ENCODE results near the gene SLC35B2. TPM values are rescaled to one million over a fixed set of nuclear protein-coding genes. Genes with fewer than 3 reads are reported as not detected.
A peak's percentile ranks its signal among the peaks of the same experiment; 100 is the strongest.

SLC35B2 gene
- total RNA-seq, 1 donor: 60.8 TPM

DNA sequence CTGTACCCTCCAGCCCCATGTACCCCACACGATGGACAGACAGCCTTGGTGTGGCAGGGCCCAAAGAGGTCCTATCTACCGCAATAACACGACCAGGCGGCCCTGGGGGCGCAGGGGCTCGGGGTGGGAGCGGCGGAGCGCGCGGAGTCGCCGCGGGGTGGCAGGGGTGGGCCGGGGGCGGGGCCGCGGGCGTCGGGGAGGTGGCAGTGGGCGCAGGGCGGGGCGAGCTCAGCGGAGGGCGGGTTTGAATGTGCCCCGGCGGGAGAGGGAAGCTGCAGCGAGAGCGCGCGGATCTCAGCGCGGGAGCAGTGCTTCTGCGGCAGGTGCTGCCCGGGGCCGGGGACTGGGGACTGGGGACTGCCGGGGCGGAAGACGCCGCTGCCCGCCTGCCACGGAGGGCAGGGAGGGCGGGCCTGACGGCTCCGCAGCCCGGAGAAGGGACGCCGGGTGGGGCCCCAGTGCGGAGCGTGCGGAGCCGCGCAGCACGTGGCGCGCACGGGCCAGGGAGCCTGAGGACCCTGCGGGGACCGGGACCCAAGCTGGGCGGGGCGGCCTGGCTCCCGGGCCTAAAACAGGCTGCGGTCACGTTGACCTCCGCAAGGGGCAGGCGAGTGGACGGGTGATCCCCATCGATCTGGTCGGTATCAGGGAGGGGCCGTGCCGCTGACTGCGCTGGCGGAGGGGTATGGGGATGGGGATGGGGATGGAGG lies 33.9 kb downstream of the SLC35B2 start, which contains the start of gene SLC29A1:
TSS of gene SLC29A1 (plus strand) at position 277 of the 710 bp plus-strand sequence. CDS start 3,719 bp downstream, outside the sequence.
- DNase-seq (ENCODE audit: low read depth): no peak
- H3K4me3 ChIP-seq (ENCODE audit: low read depth, low read length): peak within 1 kb of the TSS; percentile 67
- peak; percentile 28 for TF ChIP-seq CTCF (IDR thresholded peaks at IDR 0.05; ENCODE audit: insufficient read depth, low read length)

- peak overlapping the region; percentile 67 for H3K4me3 ChIP-seq (ENCODE audit: low read depth, low read length)
- TF ChIP-seq CTCF (IDR thresholded peaks at IDR 0.05; ENCODE audit: insufficient read depth, low read length): no peak
- DNase-seq (ENCODE audit: low read depth): no peak
Measured at GRCh38 chr6:44222486-44223318, 34.6 kb downstream of the SLC35B2 start.

DNA sequence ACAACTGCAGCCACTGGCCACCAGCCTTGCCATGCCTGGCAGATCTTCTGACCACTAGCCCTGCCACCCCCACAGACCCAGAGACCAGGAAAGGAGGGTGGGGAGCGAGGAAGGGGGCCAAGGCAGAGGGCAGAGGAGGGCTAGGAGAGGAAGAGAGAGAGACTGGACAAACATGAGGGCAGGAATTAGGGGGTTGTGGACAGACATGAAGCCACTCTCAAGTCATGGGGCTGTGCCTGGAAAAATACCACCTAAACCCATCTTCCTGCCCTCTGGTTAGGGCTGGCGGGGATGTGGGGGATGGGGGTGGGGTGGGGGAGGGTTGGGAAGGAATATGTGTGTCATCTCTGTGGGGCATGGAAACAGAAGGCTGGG lies 35.4 kb downstream of the SLC35B2 start:
- no peak for TF ChIP-seq CTCF (IDR thresholded peaks at IDR 0.05; ENCODE audit: insufficient read depth, low read length)
- H3K4me3 ChIP-seq (ENCODE audit: low read depth, low read length): no peak overlapping the region
- DNase-seq (ENCODE audit: low read depth): no peak

DNA sequence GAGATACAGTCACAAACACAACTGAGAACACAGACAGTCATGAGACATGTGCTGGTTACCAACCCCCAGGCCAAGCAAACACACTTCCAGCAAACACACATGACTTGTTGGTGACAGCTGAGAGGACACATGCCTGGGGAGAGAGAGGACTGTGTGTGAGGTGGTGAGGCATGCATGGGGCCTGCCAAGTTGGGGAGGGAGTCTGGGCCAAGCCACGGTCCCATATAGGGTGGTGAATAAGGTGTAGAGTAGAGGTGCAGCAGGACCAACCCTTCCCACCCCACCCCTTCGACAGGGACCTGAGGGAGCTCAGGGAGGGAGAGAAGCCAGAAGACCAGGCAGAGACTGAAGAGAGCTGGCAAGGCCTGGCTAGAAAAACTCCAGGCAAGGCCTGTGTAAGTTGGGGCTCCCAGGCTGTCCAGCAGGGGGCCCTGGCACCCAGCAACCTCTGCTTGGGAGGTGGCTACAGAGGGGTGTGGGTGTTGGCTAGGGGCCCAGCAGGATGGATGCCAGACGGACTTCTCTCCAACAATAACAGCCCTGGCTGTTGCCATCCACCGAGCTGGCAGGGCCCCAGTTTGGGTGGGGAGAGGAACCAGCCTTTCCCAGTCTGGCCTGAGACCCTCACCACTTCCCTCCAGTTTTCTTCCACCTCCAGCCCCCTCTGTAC lies 35.9 kb downstream of the SLC35B2 start:
- peak; percentile 91 for TF ChIP-seq CTCF (IDR thresholded peaks at IDR 0.05; ENCODE audit: insufficient read depth, low read length)
- H3K4me3 ChIP-seq (ENCODE audit: low read depth, low read length): no peak overlapping the region
- peak; percentile 88 for DNase-seq (ENCODE audit: low read depth)

GRCh38 chr6:44220913-44221290 lies 36.4 kb downstream of the SLC35B2 start:
- no peak for TF ChIP-seq CTCF (IDR thresholded peaks at IDR 0.05; ENCODE audit: insufficient read depth, low read length)
- no peak for DNase-seq (ENCODE audit: low read depth)
- H3K4me3 ChIP-seq (ENCODE audit: low read depth, low read length): no peak overlapping the region

DNA sequence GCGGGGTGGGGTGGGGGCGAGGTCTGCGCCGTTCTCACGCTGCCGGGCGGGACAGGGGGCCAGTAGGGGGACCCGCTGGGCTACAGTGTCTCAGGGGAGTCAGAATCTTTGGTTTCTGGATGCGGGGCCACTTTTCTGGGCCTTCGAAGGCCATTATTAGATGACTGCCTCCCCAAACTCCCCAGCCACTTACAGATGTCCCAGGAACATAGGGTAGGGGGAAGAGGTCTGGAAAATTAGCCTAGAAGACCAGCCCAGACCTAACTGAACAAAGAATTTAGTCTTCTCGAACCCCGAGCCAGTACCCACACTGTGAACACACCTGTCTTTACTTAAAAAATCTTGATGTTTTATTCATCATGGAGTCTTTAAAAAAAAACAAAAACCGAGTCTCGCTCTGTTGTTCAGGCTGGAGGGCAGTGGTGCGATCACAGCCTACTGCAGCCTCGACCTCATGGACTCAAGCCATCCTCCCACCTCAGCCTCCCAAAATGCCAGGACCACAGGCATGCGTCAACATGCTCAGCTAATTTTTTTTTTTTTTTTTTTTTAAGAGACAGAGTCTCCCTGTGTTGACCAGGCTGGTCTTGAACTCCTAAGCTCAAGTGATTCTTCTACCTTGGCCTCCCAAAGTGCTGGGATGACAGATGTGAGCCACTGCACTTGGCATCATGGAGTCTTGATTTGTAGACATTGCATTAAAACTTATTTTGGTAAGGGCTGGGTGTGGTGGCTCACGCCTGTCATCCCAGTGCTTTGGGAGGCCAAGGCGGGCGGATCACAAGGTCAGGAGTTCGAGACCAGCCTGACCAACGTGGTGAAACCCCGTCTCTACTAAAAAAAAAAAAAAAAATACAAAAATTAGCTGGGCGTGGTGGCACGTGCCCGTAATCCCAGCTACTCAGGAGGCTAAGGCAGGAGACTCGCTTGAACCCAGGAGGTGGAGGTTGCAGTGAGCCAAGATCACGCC lies 37.2 kb downstream of the SLC35B2 start:
- H3K4me3 ChIP-seq (ENCODE audit: low read depth, low read length): peak overlapping the region; percentile 46

More for the DNA sequence above, 37.2 kb downstream of the SLC35B2 start:
- DNase-seq (ENCODE audit: low read depth): no peak
- no peak for TF ChIP-seq CTCF (IDR thresholded peaks at IDR 0.05; ENCODE audit: insufficient read depth, low read length)

Data from fibroblast of the aortic adventitia (primary cell).